Smooth muscle cell of trachea (primary cell): ENCODE measurements around the gene ECHS1. TPM values are rescaled to one million over a fixed set of nuclear protein-coding genes. Genes with fewer than 3 reads are reported as not detected.

Experiments
- total RNA-seq: library from RNA; depleted of rRNA; stranded (reverse); fragments of >200 nt; gene quantifications from 2 replicates; pipeline ENCODE4 v1.2.1, GENCODE V29; 2014

ECHS1 gene
- 94.0 and 109 TPM in 2 replicates for total RNA-seq

DNA sequence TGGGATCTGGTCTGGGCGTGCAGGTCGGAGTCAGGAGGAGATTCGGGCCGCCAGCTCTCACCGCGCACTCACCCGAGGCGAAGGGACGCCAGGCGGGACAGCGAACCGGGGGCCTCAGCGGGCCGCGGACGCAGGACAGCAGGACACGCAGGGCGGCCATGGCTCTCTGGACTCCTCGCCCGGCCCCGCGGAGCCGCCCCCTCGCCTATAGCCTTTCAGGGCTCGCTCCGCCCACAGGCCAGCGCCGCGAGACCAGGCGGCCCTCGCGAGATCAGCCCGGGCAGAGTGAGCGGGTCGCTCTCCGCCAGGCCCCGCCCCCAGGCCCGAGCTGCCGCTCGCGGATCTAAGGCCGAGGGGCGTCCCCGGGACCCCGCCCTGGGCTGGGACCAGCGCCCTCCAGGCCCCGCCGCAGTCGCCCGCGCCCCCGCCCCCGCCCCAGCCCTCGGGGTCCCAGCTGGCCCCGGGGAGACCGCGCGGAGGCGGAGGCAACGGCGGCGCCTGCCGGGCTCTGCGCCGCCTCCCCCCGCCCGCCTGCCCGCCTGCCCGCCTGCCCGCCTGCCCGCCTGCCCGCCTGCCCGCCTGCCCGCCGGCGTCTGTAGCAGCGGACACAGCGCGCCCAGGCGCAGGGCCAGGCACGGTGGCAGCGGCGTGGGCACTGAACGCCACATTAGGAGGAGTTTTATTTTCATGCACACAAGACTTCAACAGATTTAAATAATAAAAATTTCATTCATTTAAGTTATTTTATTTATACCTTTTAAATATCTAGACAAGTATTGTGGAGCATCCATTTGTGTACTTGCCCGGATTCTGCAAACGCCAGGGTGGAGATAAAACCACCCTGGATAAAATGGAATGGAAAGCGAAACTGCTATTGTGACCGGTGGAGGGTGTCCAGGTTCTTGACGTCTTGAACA, at the start of gene ECHS1:
Gene ECHS1 (minus strand): TSS at position 181 of the 917 bp plus-strand sequence. CDS start 21 bp downstream, at position 160.

DNA sequence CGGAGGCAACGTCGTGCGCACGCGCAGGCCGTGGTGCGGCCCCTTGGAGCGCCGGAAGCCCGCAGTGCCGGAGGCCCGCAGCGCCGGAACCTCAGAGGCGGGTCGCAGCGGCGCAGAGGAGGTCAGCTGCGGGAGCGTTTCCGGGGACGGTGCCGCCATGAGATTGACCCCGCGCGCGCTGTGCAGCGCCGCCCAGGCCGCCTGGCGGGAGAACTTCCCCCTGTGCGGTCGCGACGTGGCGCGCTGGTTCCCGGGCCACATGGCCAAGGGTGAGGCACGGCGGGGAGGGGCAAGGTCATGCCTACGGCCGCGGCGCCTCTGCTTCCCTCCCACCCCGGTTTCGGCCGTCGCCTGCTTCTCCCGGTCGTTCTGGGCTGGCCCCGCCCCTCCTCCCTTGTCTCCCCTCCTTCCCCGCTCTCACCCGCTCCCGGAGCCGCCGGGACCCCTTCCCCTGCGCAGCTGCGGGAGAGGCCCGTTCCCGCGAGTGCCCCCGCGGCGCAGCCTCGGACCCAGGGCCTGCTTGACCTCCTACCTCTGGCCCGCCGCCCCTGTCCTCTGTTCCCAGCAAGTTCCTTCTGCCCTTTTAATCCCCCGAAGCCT, 21.0 kb upstream of the ECHS1 start, which contains the start of gene MTG1:
Gene MTG1 (plus strand): TSS at position 94 of the 600 bp plus-strand sequence. CDS start 64 bp downstream, at position 158.

DNA sequence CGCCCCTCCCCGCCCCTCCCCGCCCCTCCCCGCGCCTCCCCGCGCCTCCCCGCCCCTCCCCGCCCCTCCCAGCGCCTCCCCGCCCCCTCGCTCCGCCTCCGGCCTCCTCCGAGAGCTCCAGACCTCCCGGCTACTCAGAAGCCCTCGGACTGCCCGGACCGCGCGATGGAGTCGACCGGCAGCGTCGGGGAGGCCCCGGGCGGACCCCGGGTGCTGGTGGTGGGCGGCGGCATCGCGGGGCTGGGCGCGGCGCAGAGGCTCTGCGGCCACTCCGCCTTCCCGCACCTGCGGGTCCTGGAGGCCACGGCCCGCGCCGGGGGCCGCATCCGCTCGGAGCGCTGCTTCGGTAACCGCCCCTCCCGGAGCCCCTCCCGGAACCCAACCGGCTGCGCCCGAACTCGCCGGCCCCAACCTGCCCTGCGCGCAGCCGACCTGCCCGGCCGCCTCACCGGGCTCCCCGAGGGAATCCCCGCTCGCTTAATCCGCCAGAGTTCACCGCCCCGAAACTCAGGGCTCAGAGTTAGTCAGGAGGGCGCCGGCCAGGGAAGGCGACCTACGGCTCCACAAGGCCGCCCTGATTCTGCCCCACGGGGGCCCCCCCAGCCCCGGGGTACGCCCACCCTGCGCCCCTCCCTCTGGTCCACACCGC, 6.1 kb upstream of the ECHS1 start, which contains the start of gene PAOX:
Gene PAOX (plus strand): TSS at position 111 of the 649 bp plus-strand sequence. CDS start 55 bp downstream, at position 166.

DNA sequence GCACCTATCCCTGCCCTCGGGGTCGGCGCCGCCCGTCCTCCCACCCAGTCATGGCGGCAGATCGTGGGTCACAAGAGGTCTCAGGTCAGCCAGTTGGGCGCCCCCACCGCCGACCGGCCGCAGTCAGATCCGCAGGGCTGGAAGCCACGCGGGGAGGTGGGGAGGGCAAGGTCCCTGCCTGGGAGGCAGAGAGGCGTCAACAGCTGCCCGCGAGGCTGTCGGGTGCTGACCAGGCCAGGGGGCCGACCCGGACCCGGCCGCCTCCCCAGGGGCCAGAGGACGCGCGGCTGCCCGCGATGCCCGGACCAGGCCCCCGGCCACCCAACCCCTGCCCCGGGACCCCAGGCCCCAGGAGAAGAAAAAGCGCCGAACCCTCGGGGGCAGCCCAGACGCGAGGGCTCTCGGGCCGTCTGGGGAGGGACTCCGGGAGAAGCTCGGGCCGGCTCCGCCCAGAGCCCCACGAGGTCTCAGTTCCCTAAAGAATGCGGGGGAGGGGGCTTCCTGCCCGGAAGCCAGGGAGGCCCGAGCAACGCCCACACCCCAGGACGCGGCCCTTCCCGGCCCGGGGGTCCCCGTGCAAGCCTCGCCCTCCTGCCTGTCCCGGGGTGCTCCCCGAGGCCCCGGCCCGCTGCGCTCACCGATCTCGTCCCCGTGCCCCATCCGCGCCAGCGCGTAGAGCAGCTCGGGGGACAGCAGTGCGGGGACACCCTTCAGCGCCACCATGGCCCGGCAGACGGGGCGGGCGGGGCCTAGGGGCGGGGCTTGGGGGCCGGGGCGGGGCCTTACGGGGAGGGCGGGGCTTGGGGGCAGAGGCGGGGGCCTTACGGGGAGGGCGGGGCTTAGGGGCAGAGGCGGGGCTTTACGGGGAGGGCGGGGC, 15.6 kb downstream of the ECHS1 start, which contains the start of gene FUOM:
Gene FUOM (minus strand): TSS at position 735 of the 877 bp plus-strand sequence. CDS start 12 bp downstream, at position 723.

DNA sequence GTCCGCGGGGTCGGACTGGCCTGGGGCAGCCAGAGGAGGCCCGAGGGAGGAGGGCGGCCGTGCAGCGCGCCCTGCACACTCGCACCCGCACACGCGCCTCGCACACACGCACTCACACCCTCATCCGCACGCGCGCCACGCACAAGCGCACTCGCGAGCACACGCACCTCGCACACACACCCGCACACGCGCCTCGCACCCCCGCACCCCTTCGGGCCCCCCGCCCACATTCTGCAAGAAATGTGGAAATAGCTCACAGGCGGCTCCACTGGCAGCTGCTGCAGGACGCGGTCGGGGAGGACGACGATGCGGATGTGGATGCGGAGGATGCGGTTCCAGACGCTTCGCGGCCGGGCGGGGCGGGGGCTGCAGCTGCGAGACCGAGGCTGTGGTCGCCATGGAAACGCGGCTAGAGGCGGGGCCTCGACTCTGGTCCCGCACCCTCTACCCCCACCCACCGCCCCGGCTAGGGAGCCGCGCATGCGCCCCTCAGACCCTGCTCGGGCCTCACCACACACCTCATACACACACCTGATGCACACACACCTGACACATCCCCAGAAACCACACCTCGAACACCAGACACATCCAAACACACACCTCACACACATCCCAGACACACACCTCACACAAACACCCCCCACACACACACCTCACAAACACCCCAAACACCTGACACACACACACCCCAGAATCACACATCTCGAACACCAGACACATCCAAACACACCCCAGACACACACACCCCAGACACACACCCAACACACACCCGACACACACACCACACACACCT, 36.4 kb downstream of the ECHS1 start, which contains the start of gene CALY:
Gene CALY (minus strand): TSS at position 320 of the 793 bp plus-strand sequence. CDS start 7,907 bp downstream, outside the sequence.

Other genes starting within 250 kb of the ECHS1 start
- 0.73 and 2.3 TPM in 2 replicates for gene KNDC1, start 213.1 kb downstream of the ECHS1 start, total RNA-seq
- gene UTF1, start 143.1 kb downstream of the ECHS1 start, total RNA-seq: not detected in 2 replicates
- gene VENTX, start 135.5 kb downstream of the ECHS1 start, total RNA-seq: under 0.01 TPM in 1 of 2 replicates, not detected in the other
- gene ADAM8, start 96.5 kb downstream of the ECHS1 start, total RNA-seq: 1.2 and 2.9 TPM in 2 replicates
- 58.9 and 79.1 TPM in 2 replicates for gene TUBGCP2, start 64.5 kb downstream of the ECHS1 start, total RNA-seq
- gene ZNF511, start 64.4 kb downstream of the ECHS1 start, total RNA-seq: 23.7 and 29.3 TPM in 2 replicates
- 0.33 TPM in 1 of 2 replicates, not detected in the other for gene CALY, start 36.5 kb downstream of the ECHS1 start, total RNA-seq
- gene PRAP1, start 26.0 kb downstream of the ECHS1 start, total RNA-seq: not detected in 2 replicates
- 24.8 and 26.5 TPM in 2 replicates for gene FUOM, start 15.3 kb downstream of the ECHS1 start, total RNA-seq
- 9.6 and 12.1 TPM in 2 replicates for gene PAOX, start 5.9 kb upstream of the ECHS1 start, total RNA-seq
- 21.5 and 33.5 TPM in 2 replicates for gene MTG1, start 20.8 kb upstream of the ECHS1 start, total RNA-seq
- gene SPRN, start 51.3 kb upstream of the ECHS1 start, total RNA-seq: 0.87 and 3.1 TPM in 2 replicates
- 3.0 and 3.9 TPM in 2 replicates for gene SCART1, start 80.6 kb upstream of the ECHS1 start, total RNA-seq
- gene CYP2E1, start 154.0 kb upstream of the ECHS1 start, total RNA-seq: 0.33 and 0.44 TPM in 2 replicates
- gene SYCE1, start 192.2 kb upstream of the ECHS1 start, total RNA-seq: 0.33 TPM in 1 of 2 replicates, not detected in the other